Measurements from ENCODE around the gene USP34. TPM values are rescaled to one million over a fixed set of nuclear protein-coding genes. Genes with fewer than 3 reads are reported as not detected.
"Not testable (repeated sequence)": the region's sequence is repeated elsewhere in the genome, so short reads cannot be mapped to it uniquely, and the experiment has no call there.

USP34 gene
- total RNA-seq, 1 donor from 2014 or later = 104 TPM

GRCh38 chr2:61452392-61452791, 18.5 kb downstream of the USP34 start:
- Mint-ChIP-seq H3K36me3 (ENCODE audit: unreplicated experiment) (no peaks in the 10 kb centered on the region), H3K27ac (ENCODE audit: unreplicated experiment) (no peak overlapping the region), H3K4me1 (ENCODE audit: low read depth, unreplicated experiment) (no peaks in the 10 kb centered on the region), H3K27me3 (ENCODE audit: unreplicated experiment) (peaks cover 3% of the 10 kb centered on the region), H3K9me3 (ENCODE audit: unreplicated experiment) (peaks cover 2% of the 10 kb centered on the region), H3K4me3 (ENCODE audit: unreplicated experiment) (no peak overlapping the region)
- DNase-seq = no peak
- TF ChIP-seq CTCF (IDR thresholded peaks at IDR 0.05; ENCODE audit: partially characterized antibody, unreplicated experiment) = no peak

GRCh38 chr2:61451178-61451577, 19.7 kb downstream of the USP34 start:
- TF ChIP-seq CTCF (IDR thresholded peaks at IDR 0.05; ENCODE audit: partially characterized antibody, unreplicated experiment) = no peak
- H3K27ac Mint-ChIP-seq (ENCODE audit: unreplicated experiment) = no peak overlapping the region
- no peaks in the 10 kb centered on the region for H3K36me3 Mint-ChIP-seq (ENCODE audit: unreplicated experiment)
- H3K27me3 Mint-ChIP-seq (ENCODE audit: unreplicated experiment) = peaks cover 3% of the 10 kb centered on the region
- peaks cover 2% of the 10 kb centered on the region for H3K9me3 Mint-ChIP-seq (ENCODE audit: unreplicated experiment)
- H3K4me1 Mint-ChIP-seq (ENCODE audit: low read depth, unreplicated experiment) = no peaks in the 10 kb centered on the region
- no peak overlapping the region for H3K4me3 Mint-ChIP-seq (ENCODE audit: unreplicated experiment)
- no peak for DNase-seq

- Mint-ChIP-seq H3K27ac (ENCODE audit: unreplicated experiment) (no peak overlapping the region), H3K36me3 (ENCODE audit: unreplicated experiment) (no peaks in the 10 kb centered on the region), H3K4me3 (ENCODE audit: unreplicated experiment) (no peak overlapping the region), H3K9me3 (ENCODE audit: unreplicated experiment) (peaks cover 2% of the 10 kb centered on the region), H3K4me1 (ENCODE audit: low read depth, unreplicated experiment) (no peaks in the 10 kb centered on the region), H3K27me3 (ENCODE audit: unreplicated experiment) (peaks cover 3% of the 10 kb centered on the region)
- TF ChIP-seq CTCF (IDR thresholded peaks at IDR 0.05; ENCODE audit: partially characterized antibody, unreplicated experiment) = no peak
- DNase-seq = no peak
Observed at GRCh38 chr2:61450144-61450543, 20.7 kb downstream of the USP34 start.

- Mint-ChIP-seq H3K36me3 (ENCODE audit: unreplicated experiment) (no peaks in the 10 kb centered on the region), H3K4me3 (ENCODE audit: unreplicated experiment) (no peak overlapping the region)
Observed at GRCh38 chr2:61448229-61448628, 22.7 kb downstream of the USP34 start.

GRCh38 chr2:61446971-61447370, 23.9 kb downstream of the USP34 start:
- not testable (repeated sequence) for DNase-seq; H3K4me3 Mint-ChIP-seq (ENCODE audit: unreplicated experiment); H3K27ac Mint-ChIP-seq (ENCODE audit: unreplicated experiment); H3K9me3 Mint-ChIP-seq (ENCODE audit: unreplicated experiment); H3K27me3 Mint-ChIP-seq (ENCODE audit: unreplicated experiment); H3K36me3 Mint-ChIP-seq (ENCODE audit: unreplicated experiment); H3K4me1 Mint-ChIP-seq (ENCODE audit: low read depth, unreplicated experiment)

More at GRCh38 chr2:61448229-61448628, 22.7 kb downstream of the USP34 start:
- Mint-ChIP-seq H3K27ac (ENCODE audit: unreplicated experiment) (no peak overlapping the region), H3K27me3 (ENCODE audit: unreplicated experiment) (peaks cover 3% of the 10 kb centered on the region), H3K4me1 (ENCODE audit: low read depth, unreplicated experiment) (peaks cover 3% of the 10 kb centered on the region), H3K9me3 (ENCODE audit: unreplicated experiment) (peaks cover 4% of the 10 kb centered on the region)
- no peak for DNase-seq
- TF ChIP-seq CTCF (IDR thresholded peaks at IDR 0.05; ENCODE audit: partially characterized antibody, unreplicated experiment) = no peak
